GM19238 (cell line): ENCODE results near the gene ENTPD2.
A peak's percentile ranks its signal among the peaks of the same experiment; 100 is the strongest.

Experiments used
- DNase-seq: peaks from one replicate; pipeline ENCODE4 v3.0.0; 2011; ENCODE audit warnings: low spot score; ENCODE audit not compliant: insufficient read length

Gene ENTPD2

GRCh38 chr9:137079401-137079787, 25.5 kb upstream of the ENTPD2 start:
- no peak for DNase-seq

- DNase-seq, result no peak
Measured at GRCh38 chr9:137078701-137079400, 25.0 kb upstream of the ENTPD2 start.

GRCh38 chr9:137077758-137078693, 24.2 kb upstream of the ENTPD2 start:
- DNase-seq, result no peak

GRCh38 chr9:137077010-137077747, 23.3 kb upstream of the ENTPD2 start, which contains the start of gene UAP1L1:
UAP1L1 (plus strand) TSS chr9:137077517; CDS start chr9:137077533, 16 bp downstream.
- DNase-seq, result peak; percentile 60

- no peak for DNase-seq
Measured at GRCh38 chr9:137076636-137077009, 22.8 kb upstream of the ENTPD2 start.

GRCh38 chr9:137075275-137075775, 21.5 kb upstream of the ENTPD2 start:
- DNase-seq, result no peak

- DNase-seq, result no peak
Measured at GRCh38 chr9:137074657-137075274, 20.9 kb upstream of the ENTPD2 start.

- no peak for DNase-seq
Measured at GRCh38 chr9:137073992-137074399, 20.1 kb upstream of the ENTPD2 start.

GRCh38 chr9:137071282-137071681, 17.4 kb upstream of the ENTPD2 start:
- no peak for DNase-seq

GRCh38 chr9:137070906-137071275, 17.0 kb upstream of the ENTPD2 start:
- DNase-seq, result no peak

GRCh38 chr9:137070201-137070905, 16.5 kb upstream of the ENTPD2 start, which contains the start of gene SAPCD2:
SAPCD2 (minus strand) TSS chr9:137070557; CDS start chr9:137070460, 97 bp downstream.
- peak; percentile 94 for DNase-seq

- DNase-seq, result no peak
Measured at GRCh38 chr9:137069508-137070091, 15.7 kb upstream of the ENTPD2 start.

- no peak for DNase-seq
Measured at GRCh38 chr9:137068539-137069507, 15.0 kb upstream of the ENTPD2 start.

- peak; percentile 91 for DNase-seq
Measured at GRCh38 chr9:137067860-137068538, 14.1 kb upstream of the ENTPD2 start.

GRCh38 chr9:137066096-137066861, 12.4 kb upstream of the ENTPD2 start:
- DNase-seq, result no peak

- no peak for DNase-seq
Measured at GRCh38 chr9:137065336-137065967, 11.6 kb upstream of the ENTPD2 start.

GRCh38 chr9:137064880-137065164, 11.0 kb upstream of the ENTPD2 start:
- DNase-seq, result no peak
